H9 (cell line): ENCODE results near the gene NKRF. TPM values are rescaled to one million over a fixed set of nuclear protein-coding genes. Genes with fewer than 3 reads are reported as not detected.

ENCODE experiments used
- DNase-seq: peaks from one replicate; pipeline ENCODE4 v3.0.0-alpha.2; 2017
- H2AFZ ChIP-seq: one replicate; pipeline ENCODE4 v1.6.1; 2013; ENCODE audit warnings: mild to moderate bottlenecking, low read length, control low read depth, moderate library complexity
- H2AK5ac ChIP-seq: 2 replicates; pipeline ENCODE4 v1.6.1; 2013; ENCODE audit warnings: low read length, control low read depth, mixed read lengths; ENCODE audit not compliant: insufficient read length
- H2BK120ac ChIP-seq: one replicate; pipeline ENCODE4 v1.6.1; 2013; ENCODE audit warnings: low read depth, mild to moderate bottlenecking, low read length, control low read depth, inconsistent platforms; ENCODE audit not compliant: poor library complexity, severe bottlenecking
- H2BK12ac ChIP-seq: 2 replicates; pipeline ENCODE4 v1.6.1; 2013; ENCODE audit warnings: low read length, control low read depth, mixed read lengths, low read depth; ENCODE audit not compliant: insufficient read length
- H2BK15ac ChIP-seq: 2 replicates; pipeline ENCODE4 v1.6.1; 2013; ENCODE audit warnings: low read depth, low read length, control low read depth
- H2BK20ac ChIP-seq: one replicate; pipeline ENCODE4 v1.6.1; 2013; ENCODE audit warnings: low read depth, mild to moderate bottlenecking, low read length, control low read depth, inconsistent platforms; ENCODE audit not compliant: poor library complexity, severe bottlenecking
- H2BK5ac ChIP-seq: 2 replicates; pipeline ENCODE4 v1.6.1; 2013; ENCODE audit warnings: low read length, control low read depth, mixed read lengths; ENCODE audit not compliant: insufficient read length
- H3K14ac ChIP-seq: 2 replicates; pipeline ENCODE4 v1.6.1; 2013; ENCODE audit warnings: low read length, control low read depth; ENCODE audit not compliant: insufficient read depth
- H3K18ac ChIP-seq: 2 replicates; pipeline ENCODE4 v1.6.1; 2013; ENCODE audit warnings: low read depth, mild to moderate bottlenecking, mixed read lengths, low read length, control low read depth; ENCODE audit not compliant: insufficient read length
- H3K23ac ChIP-seq: 2 replicates; pipeline ENCODE4 v1.6.1; 2013; ENCODE audit warnings: low read length, control low read depth, mixed read lengths, low read depth; ENCODE audit not compliant: insufficient read length
- H3K23me2 ChIP-seq: 2 replicates; pipeline ENCODE4 v1.6.1; 2013; ENCODE audit warnings: low read depth, mild to moderate bottlenecking, mixed read lengths, low read length, control low read depth; ENCODE audit not compliant: insufficient read length, poor library complexity, severe bottlenecking
- H3K27ac ChIP-seq: 2 replicates; pipeline ENCODE4 v1.5.1; 2013; ENCODE audit warnings: low read length, control low read depth, mixed read lengths, low read depth; ENCODE audit not compliant: insufficient read length
- H3K27me3 ChIP-seq: 2 replicates; pipeline ENCODE4 v1.6.1; 2013; ENCODE audit warnings: low read length, control low read depth, inconsistent platforms; ENCODE audit not compliant: insufficient read depth
- H3K4ac ChIP-seq: 2 replicates; pipeline ENCODE4 v1.6.1; 2013; ENCODE audit warnings: low read depth, mild to moderate bottlenecking, control low read depth, inconsistent platforms, low read length, moderate library complexity
- H3K4me1 ChIP-seq: 2 replicates; pipeline ENCODE4 v1.6.1; 2013; ENCODE audit warnings: low read length, control low read depth, inconsistent platforms; ENCODE audit not compliant: insufficient read depth
- H3K4me2 ChIP-seq: 2 replicates; pipeline ENCODE4 v1.6.1; 2013; ENCODE audit warnings: low read length, control low read depth, mixed read lengths; ENCODE audit not compliant: insufficient read length, insufficient read depth
- H3K56ac ChIP-seq: 2 replicates; pipeline ENCODE4 v1.6.1; 2013; ENCODE audit warnings: low read depth, mild to moderate bottlenecking, mixed read lengths, low read length, control low read depth; ENCODE audit not compliant: insufficient read length
- H3K79me1 ChIP-seq: 2 replicates; pipeline ENCODE4 v1.6.1; 2013; ENCODE audit warnings: low read depth, mild to moderate bottlenecking, moderate library complexity, low read length, control low read depth, inconsistent platforms; ENCODE audit not compliant: insufficient read depth, poor library complexity, severe bottlenecking
- H3K79me2 ChIP-seq: 2 replicates; pipeline ENCODE4 v1.6.1; 2013; ENCODE audit warnings: low read length, control low read depth, inconsistent platforms; ENCODE audit not compliant: insufficient read depth
- H3K9ac ChIP-seq: 2 replicates; pipeline ENCODE4 v1.6.1; 2013; ENCODE audit warnings: low read length, control low read depth, mixed read lengths; ENCODE audit not compliant: insufficient read length; ENCODE audit errors: extremely low read depth
- H3K9me3 ChIP-seq: one replicate; pipeline ENCODE4 v1.6.1; 2013; ENCODE audit warnings: low read depth, low read length, inconsistent platforms; ENCODE audit not compliant: control insufficient read depth
- H3T11ph ChIP-seq: one replicate; pipeline ENCODE4 v1.6.1; 2013; ENCODE audit warnings: mild to moderate bottlenecking, low read length, control low read depth, inconsistent platforms
- H4K20me1 ChIP-seq: one replicate; pipeline ENCODE4 v1.6.1; 2013; ENCODE audit not compliant: control insufficient read depth, insufficient read length, insufficient read depth
- H4K5ac ChIP-seq: 2 replicates; pipeline ENCODE4 v1.6.1; 2013; ENCODE audit warnings: low read depth, mild to moderate bottlenecking, mixed read lengths, low read length, control low read depth; ENCODE audit not compliant: insufficient read length
- H4K8ac ChIP-seq: replicated peaks from 2 replicates; pipeline ENCODE4 v1.6.1; 2013; ENCODE audit warnings: low read length, control low read depth, mixed read lengths, low read depth; ENCODE audit not compliant: insufficient read length
- H4K91ac ChIP-seq: 2 replicates; pipeline ENCODE4 v1.6.1; 2013; ENCODE audit warnings: low read depth, mild to moderate bottlenecking, moderate library complexity, mixed read lengths, low read length, control low read depth; ENCODE audit not compliant: insufficient read length
- H3K27ac Mint-ChIP-seq, 3 experiments: 2 replicates in 2 of 3; 3 replicates in 1 of 3; pipeline ENCODE4 v1.8.0; 2020 to 2021; ENCODE audit warnings: mixed read lengths in 3 of 3, mild to moderate bottlenecking in 1 of 3, moderate library complexity in 1 of 3
- H3K27me3 Mint-ChIP-seq: 2 replicates; pipeline ENCODE4 v1.8.0; 2021; ENCODE audit warnings: low read depth, mild to moderate bottlenecking, moderate library complexity, mixed read lengths
- H3K36me3 Mint-ChIP-seq, 3 experiments: 2 replicates in 2 of 3; 3 replicates in 1 of 3; pipeline ENCODE4 v1.8.0; 2020 to 2021; ENCODE audit warnings: low read depth in 3 of 3, mixed read lengths in 3 of 3; ENCODE audit not compliant: insufficient read depth in 1 of 3
- H3K4me1 Mint-ChIP-seq, 2 experiments: 2 replicates each; pipeline ENCODE4 v1.8.0; 2020; ENCODE audit warnings: mixed read lengths in 2 of 2
- H3K4me3 Mint-ChIP-seq, 2 experiments: 2 replicates in 1 of 2; 3 replicates in 1 of 2; pipeline ENCODE4 v1.8.0; 2020 to 2021; ENCODE audit warnings: mild to moderate bottlenecking in 2 of 2, mixed read lengths in 2 of 2, moderate library complexity in 1 of 2
- H3K9me3 Mint-ChIP-seq, 2 experiments: 2 replicates in 1 of 2; 3 replicates in 1 of 2; pipeline ENCODE4 v1.8.0; 2020; ENCODE audit warnings: mild to moderate bottlenecking in 2 of 2, mixed read lengths in 2 of 2, moderate library complexity in 1 of 2
- WGBS: extraction: QIAGEN DNeasy Blood & Tissue Kit; methylation state at CpG from one replicate; pipeline ENCODE4 v1.1.7; 2013; ENCODE audit warnings: missing lambda C conversion rate, low lambda C conversion rate, mixed read lengths; ENCODE audit not compliant: insufficient read length; ENCODE audit errors: extremely low coverage; 5-methylcytosine and 5-hydroxymethylcytosine counted together
- total RNA-seq: library from RNA; stranded (reverse); gene quantifications from 2 replicates; pipeline ENCODE4 v1.2.1, GENCODE V29; 2021
- TF ChIP-seq, protein P1 (sequence below): fragments of 200-600 bp; sonication (generic); conservative IDR thresholded peaks from 3 replicates; pipeline ENCODE4 v1.8.0; 2021; ENCODE audit warnings: antibody characterized with exemption, mild to moderate bottlenecking

NKRF gene
- total RNA-seq, 1 experiment from 2014 or later = 15.1 TPM

DNA sequence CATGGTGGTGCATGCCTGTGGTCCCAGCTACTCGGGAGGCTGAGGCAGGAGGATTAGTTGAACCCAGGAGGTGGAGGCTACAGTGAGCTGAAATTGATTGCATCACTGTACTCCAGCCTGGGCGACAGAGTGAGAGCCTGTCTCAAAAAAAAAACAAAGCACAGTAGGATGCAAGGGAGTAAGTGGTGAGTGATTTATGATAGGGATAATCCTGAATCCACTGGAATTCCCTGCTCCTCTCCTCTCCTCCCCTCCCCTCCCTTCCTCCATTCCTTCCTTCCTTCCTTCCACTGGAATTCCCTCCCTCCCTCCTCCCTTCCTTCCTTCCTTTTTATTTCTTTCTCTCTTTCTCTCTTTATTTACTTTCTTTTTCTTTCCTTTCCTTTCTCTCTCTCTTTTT lies 40.9 kb upstream of the NKRF start:
- no peak overlapping the region for H2BK20ac ChIP-seq
- no peak overlapping the region for H2BK120ac ChIP-seq
- no peak overlapping the region for H3K9ac ChIP-seq
- no peak overlapping the region for H2AK5ac ChIP-seq
- H3K4me1 Mint-ChIP-seq = no peaks in the 10 kb centered on the region
- no peak overlapping the region for H3K27ac ChIP-seq
- no peak overlapping the region for H2BK5ac ChIP-seq
- no peak overlapping the region for H3K4me3 Mint-ChIP-seq
- H2BK12ac ChIP-seq = no peak overlapping the region
- H3K36me3 Mint-ChIP-seq = peaks cover 9 to 19% (median 12%) of the 10 kb centered on the region in 3 experiments
- H3K4me1 ChIP-seq = no peaks in the 10 kb centered on the region
- H3K56ac ChIP-seq = no peak overlapping the region
- no peak overlapping the region for H4K8ac ChIP-seq
- no peaks in the 10 kb centered on the region for H3K23me2 ChIP-seq
- no peak overlapping the region for H3K23ac ChIP-seq
- H3K27me3 ChIP-seq = no peaks in the 10 kb centered on the region
- H3K4ac ChIP-seq = no peak overlapping the region
- no peak overlapping the region for H2BK15ac ChIP-seq
- H3K4me2 ChIP-seq = no peak overlapping the region
- H3K79me1 ChIP-seq = no peaks in the 10 kb centered on the region
- TF ChIP-seq, protein P1, sequence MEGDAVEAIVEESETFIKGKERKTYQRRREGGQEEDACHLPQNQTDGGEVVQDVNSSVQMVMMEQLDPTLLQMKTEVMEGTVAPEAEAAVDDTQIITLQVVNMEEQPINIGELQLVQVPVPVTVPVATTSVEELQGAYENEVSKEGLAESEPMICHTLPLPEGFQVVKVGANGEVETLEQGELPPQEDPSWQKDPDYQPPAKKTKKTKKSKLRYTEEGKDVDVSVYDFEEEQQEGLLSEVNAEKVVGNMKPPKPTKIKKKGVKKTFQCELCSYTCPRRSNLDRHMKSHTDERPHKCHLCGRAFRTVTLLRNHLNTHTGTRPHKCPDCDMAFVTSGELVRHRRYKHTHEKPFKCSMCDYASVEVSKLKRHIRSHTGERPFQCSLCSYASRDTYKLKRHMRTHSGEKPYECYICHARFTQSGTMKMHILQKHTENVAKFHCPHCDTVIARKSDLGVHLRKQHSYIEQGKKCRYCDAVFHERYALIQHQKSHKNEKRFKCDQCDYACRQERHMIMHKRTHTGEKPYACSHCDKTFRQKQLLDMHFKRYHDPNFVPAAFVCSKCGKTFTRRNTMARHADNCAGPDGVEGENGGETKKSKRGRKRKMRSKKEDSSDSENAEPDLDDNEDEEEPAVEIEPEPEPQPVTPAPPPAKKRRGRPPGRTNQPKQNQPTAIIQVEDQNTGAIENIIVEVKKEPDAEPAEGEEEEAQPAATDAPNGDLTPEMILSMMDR = no peak
- no peak overlapping the region for H2AFZ ChIP-seq
- peaks cover 40% of the 10 kb centered on the region for H3K9me3 ChIP-seq
- H3K79me2 ChIP-seq = no peaks in the 10 kb centered on the region
- no peak for DNase-seq
- H3K18ac ChIP-seq = no peak overlapping the region
- no peak overlapping the region for H3K14ac ChIP-seq
- no peak overlapping the region for H3K27ac Mint-ChIP-seq
- no CpG with 5 or more reads among the region's 2 CpGs for WGBS
- no peaks in the 10 kb centered on the region; the same call in 1 of the 2 replicates for H3K27me3 Mint-ChIP-seq
- no peak overlapping the region for H4K5ac ChIP-seq
- no peak overlapping the region for H3T11ph ChIP-seq
- no peak overlapping the region for H4K91ac ChIP-seq
- H3K9me3 Mint-ChIP-seq = peaks cover 62 to 69% of the 10 kb centered on the region in 2 experiments
- no peaks in the 10 kb centered on the region for H4K20me1 ChIP-seq
